CD4-positive, alpha-beta T cell treated with Interleukin-4 for 1 hour (primary cell): ENCODE data around the gene NRAP.
A peak's percentile ranks its signal among the peaks of the same experiment; 100 is the strongest.
"Not testable (repeated sequence)": the region's sequence is repeated elsewhere in the genome, so short reads cannot be mapped to it uniquely, and the experiment has no call there.

Experiments
- DNase-seq, 2 donors: peaks; one replicate each; pipeline ENCODE4 v3.0.0-alpha.2; 2020 to 2022

NRAP gene

GRCh38 chr10:113680190-113681111 is 16.6 kb upstream of the NRAP start:
- DNase-seq: peak; percentile 61 to 76

DNA sequence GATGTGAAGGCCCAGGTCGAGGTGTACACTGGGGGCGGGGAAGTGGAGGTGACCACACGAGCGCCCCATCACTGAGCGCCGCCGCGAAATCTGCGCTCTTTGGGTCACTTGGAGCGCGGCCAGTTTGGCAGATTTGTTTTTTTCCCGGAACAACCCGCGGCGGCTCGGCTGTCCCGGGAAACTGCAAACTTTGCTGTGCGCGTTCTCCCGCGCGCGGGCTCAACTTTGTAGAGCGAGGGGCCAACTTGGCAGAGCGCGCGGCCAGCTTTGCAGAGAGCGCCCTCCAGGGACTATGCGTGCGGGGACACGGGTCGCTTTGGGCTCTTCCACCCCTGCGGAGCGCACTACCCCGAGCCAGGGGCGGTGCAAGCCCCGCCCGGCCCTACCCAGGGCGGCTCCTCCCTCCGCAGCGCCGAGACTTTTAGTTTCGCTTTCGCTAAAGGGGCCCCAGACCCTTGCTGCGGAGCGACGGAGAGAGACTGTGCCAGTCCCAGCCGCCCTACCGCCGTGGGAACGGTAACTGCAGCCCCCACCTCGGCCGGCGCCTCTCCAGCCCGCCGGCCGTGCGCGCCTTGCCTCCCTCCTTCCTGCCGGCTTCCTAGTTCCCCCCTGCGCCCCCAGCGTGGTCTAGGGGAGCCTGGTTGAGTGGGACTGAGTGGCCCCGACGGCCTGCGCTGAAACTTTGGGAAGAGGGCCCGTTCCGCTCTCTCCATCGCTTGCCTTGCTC is 15.8 kb upstream of the NRAP start, which contains the start of gene CASP7:
CASP7 (plus strand) TSS at position 450 of the 727 bp plus-strand sequence. CDS start 17,582 bp downstream, outside the sequence.
- DNase-seq: peak; percentile 83 to 86

GRCh38 chr10:113666682-113667252 is 2.9 kb upstream of the NRAP start:
- DNase-seq: no peak

DNA sequence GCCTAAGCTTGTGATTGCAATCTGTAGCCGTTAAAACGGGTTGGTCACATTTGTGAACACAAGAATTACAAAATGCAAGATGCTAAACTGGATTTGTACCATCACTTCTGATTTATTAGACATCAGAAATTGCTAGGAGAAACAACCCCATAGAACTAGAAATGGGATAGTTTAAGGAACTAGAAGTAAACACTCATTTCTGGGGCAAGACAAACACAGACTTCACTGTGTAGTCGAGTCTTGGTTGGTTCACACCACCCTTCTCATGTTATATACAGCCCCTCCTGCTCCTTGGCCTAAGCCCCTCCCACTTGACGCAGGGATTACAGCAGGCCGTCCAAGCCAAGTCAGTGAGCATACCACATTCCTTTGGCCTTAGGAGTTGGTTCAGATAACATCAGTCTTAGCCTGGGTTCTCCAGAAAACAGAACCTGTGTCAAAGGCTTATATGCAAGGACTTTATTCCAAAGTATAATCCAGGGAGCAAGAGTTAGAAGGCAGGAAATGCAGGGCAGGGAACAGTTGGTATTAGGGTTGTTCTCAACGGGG is 2.0 kb upstream of the NRAP start:
- no peak for DNase-seq

GRCh38 chr10:113665352-113665751 is 1.5 kb upstream of the NRAP start:
- no peak for DNase-seq

DNA sequence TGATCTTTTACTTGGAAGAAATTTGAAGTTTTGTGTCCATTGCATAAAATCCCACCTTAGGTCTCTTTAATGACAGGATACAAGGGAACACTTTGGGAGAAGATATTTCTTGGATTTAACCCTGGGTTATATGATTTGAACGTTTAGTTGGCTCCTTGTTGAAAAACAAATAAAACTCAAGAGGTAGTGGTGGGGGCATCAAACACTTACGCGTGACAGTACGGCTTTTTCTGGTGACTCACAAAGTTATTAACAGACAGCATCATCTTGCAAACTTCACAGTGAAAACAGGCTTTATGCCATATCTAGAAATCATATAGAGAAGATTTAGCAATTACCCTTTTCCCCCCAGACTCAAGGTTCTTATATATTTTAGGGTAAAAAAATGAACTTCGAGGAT is 699 bp downstream of the NRAP start:
- no peak for DNase-seq

- no peak for DNase-seq
These were observed 2.5 kb downstream of the NRAP start for GRCh38 chr10:113661332-113661731.

DNA sequence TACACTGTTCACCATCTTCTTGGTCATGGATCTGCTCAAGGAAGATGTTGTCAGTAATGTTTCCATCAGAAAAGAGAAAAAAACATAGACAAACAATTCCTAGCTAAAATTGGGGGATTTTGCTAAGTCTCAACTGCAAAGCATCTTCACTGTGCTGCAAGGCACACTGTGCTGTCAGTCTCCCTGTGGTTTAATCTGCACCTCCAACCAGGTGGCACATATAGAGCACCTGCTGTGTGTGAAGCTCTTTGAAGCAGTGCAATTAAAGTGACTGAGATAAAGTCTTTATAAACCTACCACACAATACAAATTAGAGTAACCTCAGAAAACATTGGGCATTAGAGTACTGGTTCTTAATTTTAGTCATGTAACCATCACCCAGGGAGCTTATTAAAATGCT is 6.3 kb downstream of the NRAP start:
- DNase-seq: no peak

GRCh38 chr10:113656896-113657295 is 6.9 kb downstream of the NRAP start:
- DNase-seq: no peak

DNA sequence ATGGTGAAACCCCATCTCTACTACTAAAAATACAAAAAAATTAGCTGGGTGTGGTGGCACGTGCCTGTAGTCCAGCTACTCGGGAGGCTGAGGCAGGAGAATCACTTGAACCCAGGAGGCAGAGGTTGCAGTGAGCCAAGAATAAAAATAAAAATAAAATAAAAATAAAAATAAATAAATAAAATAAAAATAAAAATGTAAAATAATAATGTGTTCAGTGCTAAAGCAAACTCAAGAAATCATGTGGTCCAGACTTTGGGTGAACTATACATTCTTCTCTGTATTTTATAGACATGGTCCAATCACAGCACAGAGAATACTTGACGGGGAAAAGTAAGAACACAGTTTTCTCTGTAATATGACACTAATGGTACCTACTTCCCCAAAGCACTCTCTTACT is 11.4 kb downstream of the NRAP start:
- not testable (repeated sequence) for DNase-seq

GRCh38 chr10:113651898-113652297 is 11.9 kb downstream of the NRAP start:
- DNase-seq: no peak

GRCh38 chr10:113651021-113651420 is 12.8 kb downstream of the NRAP start:
- DNase-seq: no peak

GRCh38 chr10:113650172-113650571 is 13.7 kb downstream of the NRAP start:
- DNase-seq: no peak

DNA sequence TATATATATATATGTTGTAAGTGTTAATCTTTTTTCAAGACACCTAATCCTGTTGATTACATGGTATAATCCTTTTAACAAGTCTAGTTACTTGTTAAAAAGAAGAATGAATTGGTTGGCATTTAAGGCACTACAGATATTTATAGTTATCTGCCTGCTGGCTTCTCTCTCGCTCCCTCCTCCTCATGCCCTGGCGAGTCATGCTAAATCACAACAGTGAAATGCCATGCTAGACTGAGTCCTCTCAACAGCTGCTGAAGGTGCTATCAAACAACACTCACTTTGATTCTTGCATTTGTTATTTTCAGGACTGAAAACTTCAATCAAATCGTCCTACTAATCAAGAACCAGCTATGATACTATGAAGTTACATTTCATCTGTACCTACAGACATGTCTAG is 15.4 kb downstream of the NRAP start:
- DNase-seq: no peak

DNA sequence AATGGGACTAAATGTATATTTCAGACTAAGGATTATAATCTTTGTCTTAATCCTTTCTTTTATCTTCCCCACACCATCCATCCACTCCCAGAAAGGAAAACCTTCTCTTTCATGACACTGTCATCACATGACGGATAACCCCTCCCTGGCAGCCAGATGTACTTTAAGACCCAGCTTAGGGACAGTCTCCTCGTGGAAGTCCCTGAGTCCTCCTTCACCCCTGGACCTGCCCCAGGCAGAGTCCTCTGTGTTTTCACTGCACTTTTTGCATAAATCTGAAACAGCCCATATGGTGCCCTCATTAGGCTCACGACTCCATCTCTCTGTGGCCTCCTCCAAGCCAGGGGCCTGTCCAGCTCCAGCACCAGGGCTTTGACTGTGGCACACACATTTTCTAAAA is 16.0 kb downstream of the NRAP start:
- no peak for DNase-seq

DNA sequence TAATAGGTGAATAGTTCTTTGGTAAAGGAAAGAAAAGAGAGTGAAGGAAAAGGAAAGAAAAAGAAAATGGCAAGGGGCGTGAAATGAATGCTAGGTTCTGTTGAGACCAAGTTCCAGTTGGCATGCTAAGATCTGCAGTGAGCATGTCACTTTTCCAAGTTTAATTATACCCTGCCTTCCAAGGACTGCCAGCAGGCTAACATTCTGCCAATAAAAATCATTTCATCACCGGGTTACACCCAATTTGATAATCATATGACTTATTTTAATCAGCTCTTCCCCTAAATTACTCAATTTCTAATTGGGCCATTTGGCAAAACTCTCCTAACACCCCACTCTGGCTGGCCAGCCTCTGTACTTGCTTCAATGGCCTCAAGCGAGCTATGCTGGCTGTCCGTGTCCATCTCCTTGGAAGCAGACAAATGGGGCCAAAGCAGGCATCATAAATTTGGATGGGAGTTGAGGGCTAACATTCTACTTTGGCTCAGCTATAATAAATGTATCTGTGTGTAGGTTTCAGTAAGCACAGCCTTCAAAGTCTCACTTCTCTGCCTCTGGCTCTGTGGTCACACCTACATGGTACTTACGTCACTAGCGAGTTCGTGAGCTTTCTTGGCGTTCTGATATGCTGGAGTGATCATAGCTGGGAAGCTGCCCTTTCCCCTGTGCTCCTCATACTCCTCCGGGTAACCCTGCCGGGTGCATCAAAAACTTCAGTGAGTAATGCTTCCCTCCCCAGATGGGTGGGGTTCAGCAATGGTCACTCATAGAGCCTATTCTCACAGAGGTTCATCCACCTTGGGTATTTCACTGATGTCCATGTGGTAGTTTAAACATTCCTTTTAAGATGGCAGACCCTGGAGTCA is 17.3 kb downstream of the NRAP start:
- no peak for DNase-seq

DNA sequence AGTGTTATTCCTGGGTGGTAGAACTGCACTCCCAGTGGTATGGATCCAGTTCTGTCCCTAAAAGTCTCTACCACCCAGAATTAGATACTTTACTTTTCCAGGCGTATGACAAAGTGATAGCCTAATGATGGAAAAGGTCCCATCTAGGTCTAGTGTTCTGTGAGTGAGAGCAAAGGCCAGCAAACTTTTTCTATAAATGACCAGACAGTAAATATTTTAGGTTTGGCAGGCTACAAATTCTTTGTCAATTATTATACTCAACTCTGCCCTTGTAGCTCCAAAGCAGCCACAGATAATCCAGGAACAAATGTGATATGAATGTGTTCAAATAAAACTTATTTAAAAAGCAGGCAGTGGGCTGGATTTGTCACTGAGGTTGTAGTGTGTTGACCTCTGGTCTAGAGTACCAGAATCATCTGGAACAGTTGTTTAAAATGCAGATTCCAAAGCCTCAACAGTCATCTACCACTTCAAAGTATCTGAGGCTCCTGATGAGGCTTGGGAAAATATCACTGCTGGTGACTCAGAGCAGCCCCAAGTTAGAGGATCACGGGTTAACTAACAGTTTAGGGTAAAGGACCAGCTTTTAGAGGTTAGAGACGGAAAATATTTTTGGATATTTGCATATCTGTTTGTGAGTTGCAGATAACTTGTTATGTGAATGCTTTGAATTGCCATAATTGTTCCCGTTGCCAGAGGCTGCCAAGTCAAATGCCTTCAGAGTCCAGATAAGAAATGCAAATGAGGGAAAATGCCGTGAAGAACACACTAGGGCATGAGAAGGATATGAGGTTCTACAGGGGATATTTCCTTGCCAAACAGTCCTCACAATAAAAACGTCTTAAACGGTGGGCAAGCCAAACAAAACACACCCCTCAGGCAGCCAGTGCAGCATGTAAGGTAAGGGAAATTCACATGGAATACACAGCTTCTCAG is 19.4 kb downstream of the NRAP start:
- DNase-seq: no peak

DNA sequence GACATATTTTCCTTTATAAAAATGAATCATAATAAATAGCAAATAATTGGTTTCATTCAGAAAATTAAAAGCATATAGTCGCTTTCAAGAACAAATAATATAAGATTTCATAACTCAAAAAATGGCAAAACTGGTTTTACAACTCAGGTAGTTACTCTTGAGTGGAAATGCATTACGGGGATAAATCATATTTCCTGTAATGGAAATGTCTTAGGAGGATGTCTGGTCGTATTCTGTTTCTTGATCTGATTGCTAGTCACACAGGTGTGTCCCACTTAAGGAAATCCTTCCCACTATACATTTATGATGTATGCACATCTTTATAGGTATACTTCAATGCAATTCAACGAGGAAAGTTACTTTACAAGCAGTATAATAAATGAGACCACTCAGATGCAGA is 20.7 kb downstream of the NRAP start:
- DNase-seq: no peak

DNA sequence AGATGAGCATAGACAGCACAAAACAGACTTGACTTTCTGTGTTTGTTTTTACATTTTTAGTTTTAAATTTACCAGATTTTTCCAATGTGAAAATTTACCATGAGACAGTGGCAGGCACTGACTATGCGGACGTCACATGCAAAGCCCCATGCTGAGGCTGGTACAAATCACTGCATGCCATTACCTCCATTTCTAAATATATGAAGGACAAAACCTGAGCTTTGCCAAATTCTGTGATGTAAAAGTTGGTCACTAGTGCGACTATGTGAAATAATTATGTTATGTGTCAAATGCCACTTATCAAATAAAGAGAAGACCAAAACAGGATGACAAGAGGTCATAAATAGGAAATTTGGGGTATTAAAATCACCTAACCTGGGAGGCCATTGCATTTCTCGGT is 22.1 kb downstream of the NRAP start:
- DNase-seq: no peak

DNA sequence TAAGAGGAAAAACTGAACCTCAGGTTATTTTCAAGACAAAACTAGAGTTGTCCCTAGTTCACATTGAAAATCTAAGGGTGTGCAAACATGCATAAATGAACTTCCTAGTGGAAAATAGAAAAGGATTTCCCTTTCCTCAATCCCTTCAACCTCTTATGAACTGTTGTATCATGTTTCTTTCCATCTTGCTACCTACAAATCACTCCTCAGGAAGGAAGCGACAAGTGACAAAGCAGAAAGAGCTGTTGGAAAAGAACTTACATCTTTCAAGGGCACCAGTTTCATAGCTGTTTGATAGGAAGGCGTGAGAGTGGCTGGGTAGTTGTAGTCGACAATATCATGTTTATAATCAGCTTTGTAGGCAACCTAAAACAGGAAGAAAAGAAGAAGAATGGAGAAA is 23.9 kb downstream of the NRAP start:
- DNase-seq: no peak

DNA sequence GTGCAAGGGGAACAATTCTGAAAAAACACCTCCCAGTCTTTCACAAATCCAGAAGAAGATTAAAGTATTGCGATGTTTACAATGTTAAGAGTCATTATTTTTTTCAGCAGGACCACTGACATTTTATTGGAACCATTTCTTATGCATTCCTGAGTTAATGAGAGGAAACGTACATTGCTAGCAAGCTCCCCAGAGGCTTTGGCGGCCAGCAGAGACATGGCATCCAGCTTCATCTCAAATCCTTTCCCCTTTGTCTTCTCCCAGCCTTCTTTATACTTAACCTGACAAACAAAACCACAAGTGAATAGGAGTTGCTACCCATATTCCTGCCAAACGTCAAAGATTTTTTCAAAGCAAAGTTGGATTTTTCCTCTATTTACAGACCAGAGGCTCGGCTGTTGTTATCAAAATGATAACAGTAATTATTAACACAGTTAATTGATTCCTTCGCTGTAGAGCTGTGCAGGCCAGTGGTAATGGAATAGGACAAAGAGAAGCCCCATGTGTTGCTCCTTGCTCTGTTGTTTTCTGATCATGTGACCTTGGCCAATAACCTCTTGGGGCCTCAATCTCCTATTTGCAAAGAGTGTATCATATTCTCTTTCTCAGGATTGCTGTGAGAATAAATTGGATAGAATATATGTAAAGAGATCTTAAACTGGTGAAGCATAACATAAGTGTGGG is 32.0 kb downstream of the NRAP start:
- no peak for DNase-seq
